Esophagus muscularis mucosa (tissue), 4 donors: ENCODE data around the gene CDH15. TPM values are rescaled to one million over a fixed set of nuclear protein-coding genes. Genes with fewer than 3 reads are reported as not detected.

Source experiments
- DNase-seq: peaks from one replicate; pipeline ENCODE4 v3.0.0-alpha.2; 2017; ENCODE audit errors: extremely low spot score
- H3K27ac ChIP-seq, 4 donors: fragments of 200-600 bp; sonication (generic); replicated peaks in 1 of 4; 1 replicate in 3 of 4; 2 replicates in 1 of 4; pipeline ENCODE4 v1.5.1; 2016 to 2019; ENCODE audit warnings: mild to moderate bottlenecking in 1 of 4
- H3K27me3 ChIP-seq, 4 donors: fragments of 200-600 bp; sonication (generic); one replicate each; pipeline versions ENCODE4 v1.5.1 to v1.6.0; 2016 to 2019
- H3K36me3 ChIP-seq, 4 donors: fragments of 200-600 bp; sonication (generic); one replicate each; pipeline ENCODE4 v1.5.1; 2016 to 2019
- H3K4me1 ChIP-seq, 4 donors: fragments of 200-600 bp; sonication (generic); one replicate each; pipeline ENCODE4 v1.5.1; 2016 to 2019
- H3K4me3 ChIP-seq, 4 donors: fragments of 200-600 bp; sonication (generic); 1 replicate in 2 of 4; 2 replicates in 2 of 4; pipeline ENCODE4 v1.5.1; 2016 to 2019; ENCODE audit warnings: mild to moderate bottlenecking in 4 of 4, moderate library complexity in 1 of 4
- H3K9me3 ChIP-seq, 4 donors: fragments of 200-600 bp; sonication (generic); 1 replicate in 3 of 4; 2 replicates in 1 of 4; pipeline ENCODE4 v1.5.1; 2016 to 2019
- CTCF ChIP-seq, 3 experiments: fragments of 200-600 bp in 2 of 3; fragments of 450-650 bp in 1 of 3; sonication (generic) in 2 of 3; IDR thresholded peaks; one replicate each; pipeline ENCODE4 v1.5.1; 2017 to 2019; ENCODE audit warnings: antibody characterized with exemption in 3 of 3, mild to moderate bottlenecking in 2 of 3, moderate library complexity in 1 of 3
- EP300 ChIP-seq: sonication (generic); formaldehyde crosslinking; IDR thresholded peaks from one replicate; pipeline ENCODE4 v1.6.1; 2017; ENCODE audit warnings: antibody characterized with exemption
- POLR2A ChIP-seq: fragments of 450-650 bp; IDR thresholded peaks from one replicate; pipeline ENCODE4 v1.6.1; 2017; ENCODE audit warnings: antibody characterized with exemption, moderate library complexity, mild to moderate bottlenecking, low read depth
- POLR2AphosphoS5 ChIP-seq, 2 donors: sonication (generic); formaldehyde crosslinking; IDR thresholded peaks; one replicate each; pipeline ENCODE4 v1.6.1; 2017; ENCODE audit warnings: antibody characterized with exemption in 2 of 2
- WGBS: methylation state at CpG from one replicate; pipeline ENCODE4 v1.1.5; 2018; 5-methylcytosine and 5-hydroxymethylcytosine counted together
- intact Hi-C: fragments of 100-400 bp; cut with DNase I; formaldehyde crosslinking; loops from one replicate; pipeline ENCODE4 v1.15.1; 2023
- total RNA-seq, 4 donors: library from RNA; depleted of rRNA; stranded (reverse); fragments of >200 nt; gene quantifications; one replicate each; pipeline versions ENCODE4 v1.1.0 to v1.2.1, GENCODE V29; 2016

CDH15 gene
- total RNA-seq, 4 donors from 2014 or later: under 0.01 to 0.17 (median 0.13) TPM; not detected in 1

- Histone ChIP-seq H3K4me1 (no peaks in the 10 kb centered on the region), H3K27me3 (no peaks in the 10 kb centered on the region), H3K4me3 (no peak overlapping the region), H3K36me3 (peaks cover 29 to 78% (median 60%) of the 10 kb centered on the region in 4 donors), H3K9me3 (peaks cover 0 to 5% (median 0%) of the 10 kb centered on the region in 4 donors), H3K27ac (no peak overlapping the region)
- no peak for TF ChIP-seq CTCF (IDR thresholded peaks at IDR 0.05)
- no peak for TF ChIP-seq POLR2AphosphoS5 (IDR thresholded peaks at IDR 0.05)
- TF ChIP-seq EP300: no peak
- TF ChIP-seq POLR2A: no peak
- no peak for DNase-seq
- WGBS: 98% methylated on average over 9 of the region's 25 CpGs
- intact Hi-C loops: no loop called here
Observed at GRCh38 chr16:89133457-89134127, 38.0 kb upstream of the CDH15 start.

- WGBS: 92% methylated on average over 20 of the region's 20 CpGs
- Histone ChIP-seq H3K36me3 (peaks cover 29 to 78% (median 60%) of the 10 kb centered on the region in 4 donors), H3K27me3 (no peaks in the 10 kb centered on the region), H3K4me3 (no peak overlapping the region), H3K9me3 (peaks cover 0 to 3% (median 0%) of the 10 kb centered on the region in 4 donors), H3K4me1 (no peaks in the 10 kb centered on the region), H3K27ac (no peak overlapping the region)
- no peak for DNase-seq
- TF ChIP-seq CTCF (IDR thresholded peaks at IDR 0.05) (no peak), EP300 (no peak), POLR2AphosphoS5 (IDR thresholded peaks at IDR 0.05) (no peak), POLR2A (no peak)
- intact Hi-C loops: no loop called here
Observed at GRCh38 chr16:89134269-89134668, 37.3 kb upstream of the CDH15 start.

GRCh38 chr16:89135166-89135565 lies 36.4 kb upstream of the CDH15 start:
- Histone ChIP-seq H3K36me3 (peaks cover 29 to 85% (median 65%) of the 10 kb centered on the region in 4 donors), H3K4me3 (no peak overlapping the region), H3K9me3 (no peaks in the 10 kb centered on the region), H3K4me1 (no peaks in the 10 kb centered on the region), H3K27ac (no peak overlapping the region), H3K27me3 (no peaks in the 10 kb centered on the region)
- WGBS: 94% methylated on average over 8 of the region's 11 CpGs
- DNase-seq: no peak
- TF ChIP-seq CTCF (IDR thresholded peaks at IDR 0.05): no peak
- no peak for TF ChIP-seq EP300
- no peak for TF ChIP-seq POLR2AphosphoS5 (IDR thresholded peaks at IDR 0.05)
- TF ChIP-seq POLR2A: no peak
- intact Hi-C loops: no loop called here

- Histone ChIP-seq H3K9me3 (no peaks in the 10 kb centered on the region), H3K36me3 (peaks cover 29 to 90% (median 74%) of the 10 kb centered on the region in 4 donors), H3K27ac (no peak overlapping the region), H3K4me1 (no peaks in the 10 kb centered on the region), H3K4me3 (no peak overlapping the region), H3K27me3 (no peaks in the 10 kb centered on the region)
- no peak for TF ChIP-seq EP300
- TF ChIP-seq POLR2AphosphoS5 (IDR thresholded peaks at IDR 0.05): no peak
- no peak for TF ChIP-seq POLR2A
- TF ChIP-seq CTCF (IDR thresholded peaks at IDR 0.05): no peak
- intact Hi-C loops: no loop called here
- WGBS: 91% methylated on average over 31 of the region's 35 CpGs
- no peak for DNase-seq
Observed at GRCh38 chr16:89135971-89136765, 35.4 kb upstream of the CDH15 start.
